MM.1S (cell line): ENCODE data around the gene PRKAG2.

ENCODE experiments used
- CTCF ChIP-seq: fragments of 300-600 bp; sonication (generic); IDR thresholded peaks from 2 replicates; pipeline ENCODE4 v1.5.1; 2016; ENCODE audit warnings: antibody characterized with exemption, low read length, mixed read lengths
- EZH2 ChIP-seq: fragments of 300-600 bp; sonication (generic); optimal IDR thresholded peaks from 2 replicates; pipeline ENCODE3; 2017; ENCODE audit warnings: low read depth, mild to moderate bottlenecking, antibody characterized with exemption, low read length, mixed read lengths
- EZH2phosphoT487 ChIP-seq: fragments of 300-600 bp; sonication (generic); IDR thresholded peaks from 2 replicates; pipeline ENCODE4 v1.6.1; 2018; ENCODE audit warnings: antibody characterized with exemption, low read length

- no peak for TF ChIP-seq CTCF
- TF ChIP-seq EZH2 = no peak
- TF ChIP-seq EZH2phosphoT487 = no peak
Observed at GRCh38 chr7:151890355-151891004, 13.6 kb upstream of the PRKAG2 start.
